Measurements from ENCODE around the gene EPM2AIP1. TPM values are rescaled to one million over a fixed set of nuclear protein-coding genes. Genes with fewer than 3 reads are reported as not detected.
A peak's percentile ranks its signal among the peaks of the same experiment; 100 is the strongest.
"Not testable (repeated sequence)": the region's sequence is repeated elsewhere in the genome, so short reads cannot be mapped to it uniquely, and the experiment has no call there.

Gene EPM2AIP1
- polyA plus RNA-seq, 5 donors = 37.3 to 74.3 (median 63.4) TPM

GRCh38 chr3:37014620-37015019 lies 21.7 kb upstream of the EPM2AIP1 start:
- no peak for DNase-seq

- DNase-seq = peak; percentile 100
Measured at GRCh38 chr3:36993326-36994283, 674 bp upstream of the EPM2AIP1 start, which contains the start of gene MLH1. TSS of gene MLH1 (plus strand) at chr3:36993518. CDS start at chr3:36993548, 30 bp downstream.

DNA sequence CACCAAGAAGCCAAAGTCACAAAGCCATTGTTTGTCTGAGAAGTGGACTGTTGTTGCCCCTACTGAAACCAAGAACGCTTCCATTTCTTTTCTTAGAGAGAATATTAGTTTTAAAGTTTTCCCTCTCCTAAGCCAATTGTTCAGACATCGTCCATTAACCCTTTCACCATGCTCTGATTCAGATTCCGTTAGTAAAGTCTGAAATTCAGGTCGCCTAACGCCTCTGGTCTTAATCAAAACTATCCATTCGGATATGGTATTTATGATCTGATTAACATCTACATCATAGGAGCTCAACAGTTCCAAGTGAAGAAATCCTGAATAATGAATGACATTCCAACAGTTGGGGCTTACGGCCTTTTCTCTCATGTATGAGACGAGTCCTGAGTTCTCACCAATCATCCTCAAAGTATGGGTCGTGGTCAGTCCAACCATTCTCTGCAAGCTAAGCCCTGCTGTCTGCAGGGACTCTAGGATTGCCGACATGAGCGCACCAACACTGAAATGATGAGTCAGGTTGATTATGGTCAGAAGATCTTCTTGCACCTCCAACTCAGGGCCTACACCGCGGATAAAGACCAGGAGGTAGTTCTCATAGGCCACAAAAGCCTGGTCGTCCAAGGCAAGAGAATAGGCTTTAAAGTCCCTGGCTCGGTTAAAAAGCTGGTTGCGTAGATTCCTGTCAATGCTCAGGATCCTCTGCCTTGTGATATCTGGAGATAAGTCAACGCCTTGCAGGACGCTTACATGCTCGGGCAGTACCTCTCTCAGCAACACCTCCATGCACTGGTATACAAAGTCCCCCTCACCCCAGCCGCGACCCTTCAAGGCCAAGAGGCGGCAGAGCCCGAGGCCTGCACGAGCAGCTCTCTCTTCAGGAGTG lies 767 bp downstream of the EPM2AIP1 start:
- DNase-seq = peak in 1 of 2 donors; percentile 70

DNA sequence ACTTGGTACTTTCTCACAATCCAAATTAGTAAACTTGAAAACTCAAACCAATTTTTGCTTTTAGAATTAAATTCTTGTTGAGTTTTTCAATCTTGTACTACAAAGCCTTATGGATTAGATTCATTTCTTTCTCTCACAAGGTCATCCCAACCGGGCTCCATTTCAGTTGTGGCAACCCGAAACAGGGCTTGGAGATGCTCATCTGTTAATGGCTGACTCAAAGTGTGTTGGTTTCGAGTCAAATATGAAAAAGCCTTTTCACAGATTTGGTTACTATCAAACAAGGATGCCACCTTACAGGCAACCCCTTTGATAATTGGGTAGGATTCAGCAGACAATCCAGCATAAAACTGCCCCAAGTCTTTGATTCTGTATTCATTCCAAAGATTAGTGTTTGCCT lies 1.8 kb downstream of the EPM2AIP1 start:
- no peak for DNase-seq

- DNase-seq = no peak
Measured at GRCh38 chr3:36989568-36989967, 3.4 kb downstream of the EPM2AIP1 start.

GRCh38 chr3:36989005-36989404 lies 3.9 kb downstream of the EPM2AIP1 start:
- no peak for DNase-seq

DNA sequence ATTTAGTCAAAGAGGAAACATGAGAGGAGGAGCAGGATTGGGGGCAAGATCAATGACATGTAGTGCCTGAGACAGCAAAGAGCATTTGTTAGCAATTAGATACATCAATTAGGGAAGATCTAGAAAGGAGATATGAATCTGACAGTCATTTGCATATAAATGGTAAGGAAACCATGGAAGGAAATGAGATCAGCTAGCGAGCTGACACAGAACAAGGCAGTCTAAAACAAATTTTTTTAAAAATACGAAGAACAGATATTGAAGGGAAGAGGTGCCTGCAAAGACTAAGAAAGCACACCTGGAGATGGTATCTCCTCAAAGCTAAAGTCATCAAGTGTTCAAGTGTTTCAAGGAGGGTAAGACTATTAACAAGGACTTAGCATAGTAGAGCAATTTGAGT lies 4.6 kb downstream of the EPM2AIP1 start:
- DNase-seq = no peak

GRCh38 chr3:36981006-36981405 lies 11.9 kb downstream of the EPM2AIP1 start:
- no peak for DNase-seq

GRCh38 chr3:36973139-36973538 lies 19.8 kb downstream of the EPM2AIP1 start:
- DNase-seq = no peak

DNA sequence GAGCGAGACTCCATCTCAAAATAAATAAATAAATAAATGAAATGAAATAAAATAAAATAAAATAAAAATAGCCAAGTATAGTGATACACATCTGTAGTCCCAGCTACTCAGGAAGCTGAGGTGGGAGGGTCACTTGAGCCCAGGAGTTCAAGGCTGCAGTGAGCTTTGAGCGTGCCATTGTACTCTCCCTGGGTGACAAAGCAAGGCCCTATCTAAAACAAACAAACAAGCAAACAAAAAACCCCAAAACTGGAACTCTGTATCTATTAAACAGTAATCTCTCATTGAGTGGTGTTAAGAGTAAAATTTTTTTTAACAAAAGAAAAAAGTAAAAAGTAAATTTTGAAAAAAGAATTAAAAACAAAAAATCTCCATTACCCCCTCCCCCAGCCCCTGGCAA lies 20.8 kb downstream of the EPM2AIP1 start:
- no peak for DNase-seq

- no peak for DNase-seq
Measured at GRCh38 chr3:36969540-36970432, 23.1 kb downstream of the EPM2AIP1 start.

- DNase-seq = no peak
Measured at GRCh38 chr3:36969085-36969484, 23.8 kb downstream of the EPM2AIP1 start.

DNA sequence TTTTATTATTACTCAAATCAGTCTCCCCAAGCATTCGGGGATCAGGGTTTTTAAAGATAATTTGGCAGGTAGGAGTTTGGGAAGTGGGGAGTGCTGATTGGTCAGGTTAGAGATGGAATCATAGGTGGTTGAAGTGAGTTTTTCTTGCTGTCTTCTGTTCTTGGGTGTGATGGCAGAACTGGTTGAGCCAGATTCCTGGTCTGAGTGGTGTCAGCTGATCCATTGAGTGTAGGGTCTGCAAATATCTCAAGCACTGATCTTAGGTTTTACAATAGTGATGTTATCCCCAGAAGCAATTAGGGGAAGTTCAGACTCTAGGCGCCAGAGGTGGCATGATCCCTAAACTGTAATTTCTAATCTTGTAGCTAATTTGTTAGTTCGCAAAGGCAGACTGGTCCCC lies 27.5 kb downstream of the EPM2AIP1 start:
- DNase-seq = peak; percentile 59 to 64

- no peak for DNase-seq
Measured at GRCh38 chr3:36964817-36965216, 28.1 kb downstream of the EPM2AIP1 start.

DNA sequence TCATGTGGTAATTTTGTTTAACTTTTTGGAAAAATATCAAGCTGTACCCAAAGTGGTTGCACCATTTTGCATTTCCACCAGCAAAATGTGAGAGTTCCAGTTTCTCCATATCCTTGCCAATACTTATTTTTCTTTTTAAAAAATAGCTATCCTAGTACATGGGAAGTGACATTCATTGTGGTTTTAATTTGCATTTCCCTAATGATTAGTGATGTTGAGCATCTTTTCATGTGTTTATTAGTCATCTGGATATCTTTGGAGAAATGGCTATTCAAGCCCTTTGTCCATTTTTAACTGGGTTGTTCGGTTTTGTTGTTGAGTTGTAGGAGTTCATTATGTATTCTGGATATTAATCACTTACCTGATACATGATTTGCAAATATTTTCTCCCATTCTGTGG lies 28.6 kb downstream of the EPM2AIP1 start:
- DNase-seq = no peak

GRCh38 chr3:36963008-36963407 lies 29.9 kb downstream of the EPM2AIP1 start:
- DNase-seq = not testable (repeated sequence)

DNA sequence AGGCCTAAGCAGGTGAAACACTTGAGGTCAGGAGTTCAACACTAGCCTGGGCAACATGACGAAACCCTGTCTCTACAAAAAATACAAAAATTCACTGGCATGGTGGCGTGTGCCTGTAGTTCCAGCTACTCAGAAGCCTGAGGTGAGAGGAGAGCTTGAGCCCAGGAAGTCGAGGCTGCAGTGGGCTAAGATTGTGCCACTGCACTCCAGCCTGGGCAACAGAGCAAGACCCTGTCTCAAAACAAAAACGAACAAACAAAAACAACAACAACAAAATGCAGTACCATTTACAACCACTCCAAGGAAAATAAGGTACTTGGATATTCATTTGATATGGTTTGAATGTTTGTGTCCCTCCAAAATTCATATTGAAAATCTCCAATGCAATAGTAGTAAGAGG lies 32.4 kb downstream of the EPM2AIP1 start:
- no peak for DNase-seq

GRCh38 chr3:36959821-36960220 lies 33.1 kb downstream of the EPM2AIP1 start:
- DNase-seq = no peak

GRCh38 chr3:36957862-36958686 lies 34.9 kb downstream of the EPM2AIP1 start:
- no peak for DNase-seq

DNA sequence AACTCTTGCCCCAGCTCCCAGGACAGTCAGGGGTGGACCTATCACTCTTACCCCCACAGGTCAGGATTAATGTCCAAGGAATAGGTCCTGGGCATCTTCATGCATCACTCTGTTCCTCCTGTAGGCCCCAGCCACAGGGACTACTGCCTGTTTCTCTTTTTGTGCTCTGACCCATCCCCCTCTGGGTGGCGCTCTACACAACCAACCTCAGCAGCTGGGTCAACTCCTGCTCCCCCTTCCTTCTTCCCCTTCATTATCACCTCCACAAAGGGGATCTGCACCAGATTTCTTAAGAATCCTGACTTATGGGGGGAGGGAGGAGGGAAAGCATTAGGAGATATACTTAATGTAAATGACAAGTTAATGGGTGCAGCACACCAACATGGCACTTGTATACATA lies 35.9 kb downstream of the EPM2AIP1 start:
- DNase-seq = no peak

Data from right lung (tissue), 5 donors.